Upper lobe of right lung (tissue), 1 donor: Measurements from ENCODE around the gene SCAP. TPM values are rescaled to one million over a fixed set of nuclear protein-coding genes. Genes with fewer than 3 reads are reported as not detected.

Source experiments
- ATAC-seq: fragments of 200-7000 bp; cut with Tn5 transposase; one replicate; pipeline ENCODE4 v1.9.1; 2020; ENCODE audit warnings: mild to moderate bottlenecking, moderate library complexity
- DNase-seq: peaks from one replicate; pipeline ENCODE4 v3.0.0-alpha.2; 2020
- H3K27ac ChIP-seq: fragments of 200-600 bp; one replicate; pipeline ENCODE4 v1.8.0; 2022
- H3K27me3 ChIP-seq: fragments of 200-600 bp; one replicate; pipeline ENCODE4 v1.8.0; 2022; ENCODE audit warnings: mild to moderate bottlenecking
- H3K36me3 ChIP-seq: fragments of 200-600 bp; one replicate; pipeline ENCODE4 v1.8.0; 2022
- H3K4me1 ChIP-seq: fragments of 200-600 bp; one replicate; pipeline ENCODE4 v1.8.0; 2022
- H3K4me3 ChIP-seq: fragments of 200-600 bp; one replicate; pipeline ENCODE4 v1.8.0; 2022; ENCODE audit warnings: mild to moderate bottlenecking
- H3K9me3 ChIP-seq: fragments of 200-600 bp; one replicate; pipeline ENCODE4 v1.8.0; 2022
- CTCF ChIP-seq: fragments of 200-600 bp; IDR thresholded peaks from one replicate; pipeline ENCODE4 v1.8.0; 2022; ENCODE audit warnings: antibody characterized with exemption
- intact Hi-C: fragments of 100-400 bp; cut with DNase I; formaldehyde crosslinking; loops from one replicate; pipeline ENCODE4 v1.11.0; 2022
- total RNA-seq: library from RNA; stranded (reverse); fragmentation: NEBNext Ultra II Directional; extraction: Animal tissue kit (Norgen Biotek cat#: 25700); gene quantifications from one replicate; pipeline ENCODE4 v1.2.1, GENCODE V29; 2021
- donor health status: DM: no; HTN: yes; CAD: no; lungs with severe emphysema.

SCAP gene
- total RNA-seq, 1 donor from 2014 or later: 66.5 TPM

GRCh38 chr3:47419083-47420043, 56.4 kb downstream of the SCAP start:
- no peak overlapping the region for H3K27ac ChIP-seq
- intact Hi-C loops: loop anchor here (5.0 kb wide), 1 partner anchor 58 kb away; the partner anchor contains the start of gene SCAP
- no peak for TF ChIP-seq CTCF
- no peak overlapping the region for H3K4me3 ChIP-seq
- H3K4me1 ChIP-seq: peaks cover 12% of the 10 kb centered on the region
- no peak for DNase-seq
- H3K9me3 ChIP-seq: no peaks in the 10 kb centered on the region
- no peaks in the 10 kb centered on the region for H3K27me3 ChIP-seq
- H3K36me3 ChIP-seq: peaks cover 52% of the 10 kb centered on the region
- no peak for ATAC-seq

GRCh38 chr3:47418167-47419082, 57.3 kb downstream of the SCAP start:
- Histone ChIP-seq H3K4me1 (peaks cover 12% of the 10 kb centered on the region), H3K36me3 (peaks cover 62% of the 10 kb centered on the region), H3K27me3 (no peaks in the 10 kb centered on the region), H3K9me3 (no peaks in the 10 kb centered on the region), H3K4me3 (no peak overlapping the region), H3K27ac (no peak overlapping the region)
- DNase-seq: no peak
- ATAC-seq: no peak
- intact Hi-C loops: no loop called here
- no peak for TF ChIP-seq CTCF

GRCh38 chr3:47416041-47416440, 59.7 kb downstream of the SCAP start:
- H3K4me3 ChIP-seq: no peak overlapping the region
- DNase-seq: no peak
- H3K27ac ChIP-seq: no peak overlapping the region
- H3K36me3 ChIP-seq: peaks cover 81% of the 10 kb centered on the region
- H3K27me3 ChIP-seq: no peaks in the 10 kb centered on the region
- no peaks in the 10 kb centered on the region for H3K9me3 ChIP-seq
- intact Hi-C loops: no loop called here
- no peak for ATAC-seq
- no peak for TF ChIP-seq CTCF
- no peaks in the 10 kb centered on the region for H3K4me1 ChIP-seq

GRCh38 chr3:47414666-47415587, 60.8 kb downstream of the SCAP start:
- H3K36me3 ChIP-seq: peaks cover 81% of the 10 kb centered on the region
- ATAC-seq (no peak), DNase-seq (no peak)
- no peak overlapping the region for H3K27ac ChIP-seq
- intact Hi-C loops: no loop called here
- H3K4me1 ChIP-seq: no peaks in the 10 kb centered on the region
- no peak overlapping the region for H3K4me3 ChIP-seq
- no peaks in the 10 kb centered on the region for H3K27me3 ChIP-seq
- no peaks in the 10 kb centered on the region for H3K9me3 ChIP-seq
- no peak for TF ChIP-seq CTCF

GRCh38 chr3:47414161-47414564, 61.6 kb downstream of the SCAP start:
- Histone ChIP-seq H3K27me3 (no peaks in the 10 kb centered on the region), H3K4me1 (no peaks in the 10 kb centered on the region), H3K4me3 (no peak overlapping the region), H3K27ac (no peak overlapping the region), H3K9me3 (no peaks in the 10 kb centered on the region), H3K36me3 (peaks cover 81% of the 10 kb centered on the region)
- TF ChIP-seq CTCF: no peak
- ATAC-seq: no peak
- DNase-seq: no peak
- intact Hi-C loops: no loop called here
